Liver (tissue), 9 donors: ENCODE measurements around the gene PRDM5. TPM values are rescaled to one million over a fixed set of nuclear protein-coding genes. Genes with fewer than 3 reads are reported as not detected.

Experiments
- DNase-seq: peaks from one replicate; pipeline ENCODE4 v3.0.0-alpha.2; 2017; ENCODE audit warnings: low spot score
- H3K27ac ChIP-seq, 2 donors: one replicate each; pipeline ENCODE4 v1.7.0; 2013; ENCODE audit warnings: inconsistent platforms in 2 of 2, low read length in 2 of 2, control low read depth in 1 of 2, low read depth in 1 of 2, mild to moderate bottlenecking in 1 of 2
- H3K27me3 ChIP-seq, 4 donors: one replicate each; pipeline versions ENCODE4 v1.6.1 to v1.7.0; 2013; ENCODE audit warnings: low read length in 3 of 4, inconsistent platforms in 1 of 4, mild to moderate bottlenecking in 1 of 4, moderate library complexity in 1 of 4; ENCODE audit not compliant: control insufficient read depth in 4 of 4, insufficient read depth in 4 of 4
- H3K36me3 ChIP-seq, 4 donors: one replicate each; pipeline versions ENCODE4 v1.6.1 to v1.7.0; 2013; ENCODE audit warnings: low read length in 3 of 4, mild to moderate bottlenecking in 3 of 4, low read depth in 1 of 4, moderate library complexity in 1 of 4; ENCODE audit not compliant: control insufficient read depth in 4 of 4, insufficient read depth in 3 of 4
- H3K4me1 ChIP-seq, 4 donors: one replicate each; pipeline versions ENCODE4 v1.6.1 to v1.7.0; 2013; ENCODE audit warnings: low read length in 3 of 4, mild to moderate bottlenecking in 3 of 4, moderate library complexity in 1 of 4; ENCODE audit not compliant: control insufficient read depth in 4 of 4, insufficient read depth in 4 of 4
- H3K4me3 ChIP-seq, 3 donors: one replicate each; pipeline versions ENCODE4 v1.6.1 to v1.7.0; 2013; ENCODE audit warnings: low read length in 3 of 3, control low read depth in 1 of 3, low read depth in 1 of 3, mild to moderate bottlenecking in 1 of 3
- H3K9ac ChIP-seq, 2 donors: one replicate each; pipeline ENCODE4 v1.7.0; 2013; ENCODE audit warnings: low read length in 2 of 2, mild to moderate bottlenecking in 2 of 2, moderate library complexity in 2 of 2, control low read depth in 1 of 2, low read depth in 1 of 2
- H3K9me3 ChIP-seq, 4 donors: one replicate each; pipeline versions ENCODE4 v1.6.1 to v1.7.0; 2013; ENCODE audit warnings: low read length in 3 of 4; ENCODE audit not compliant: control insufficient read depth in 4 of 4
- EGR1 ChIP-seq, 2 donors: IDR thresholded peaks; 2 replicates each; pipeline ENCODE4 v1.6.1; 2016 to 2018; ENCODE audit warnings: antibody characterized with exemption in 2 of 2, low read depth in 2 of 2
- FOXA1 ChIP-seq: IDR thresholded peaks from 2 replicates; pipeline ENCODE4 v1.6.1; 2016; ENCODE audit warnings: antibody characterized with exemption
- GABPA ChIP-seq, 2 donors: IDR thresholded peaks in 1 of 2; conservative IDR thresholded peaks in 1 of 2; 2 replicates each; pipeline ENCODE4 v1.6.1; 2016; ENCODE audit warnings: antibody characterized with exemption in 2 of 2, mild to moderate bottlenecking in 1 of 2, moderate library complexity in 1 of 2
- HNF4A ChIP-seq, 2 donors: conservative IDR thresholded peaks; 2 replicates each; pipeline ENCODE4 v1.6.1; 2016; ENCODE audit warnings: antibody characterized with exemption in 2 of 2, mild to moderate bottlenecking in 2 of 2
- HNF4G ChIP-seq: IDR thresholded peaks from 2 replicates; pipeline ENCODE4 v1.6.1; 2016; ENCODE audit warnings: antibody characterized with exemption
- JUND ChIP-seq, 2 donors: IDR thresholded peaks; 2 replicates each; pipeline ENCODE4 v1.6.1; 2016; ENCODE audit warnings: antibody characterized with exemption in 2 of 2
- NR2F2 ChIP-seq: IDR thresholded peaks from 2 replicates; pipeline ENCODE4 v1.6.1; 2016; ENCODE audit warnings: antibody characterized with exemption
- RAD21 ChIP-seq, 2 donors: IDR thresholded peaks; 2 replicates each; pipeline ENCODE4 v1.6.1; 2016; ENCODE audit warnings: antibody characterized with exemption in 2 of 2, mild to moderate bottlenecking in 2 of 2
- RXRA ChIP-seq, 2 donors: IDR thresholded peaks; 2 replicates each; pipeline ENCODE4 v1.6.1; 2017 to 2018; ENCODE audit warnings: antibody characterized with exemption in 2 of 2, mild to moderate bottlenecking in 1 of 2
- SP1 ChIP-seq: IDR thresholded peaks from 2 replicates; pipeline ENCODE4 v1.6.1; 2018; ENCODE audit warnings: antibody characterized with exemption, mild to moderate bottlenecking
- TAF1 ChIP-seq: conservative IDR thresholded peaks from 2 replicates; pipeline ENCODE4 v1.6.1; 2016; ENCODE audit warnings: antibody characterized with exemption, mild to moderate bottlenecking
- YY1 ChIP-seq: IDR thresholded peaks from 2 replicates; pipeline ENCODE4 v1.6.1; 2016; ENCODE audit warnings: antibody characterized with exemption, mild to moderate bottlenecking
- WGBS: extraction: QIAGEN DNeasy Blood & Tissue Kit; methylation state at CpG from one replicate; pipeline ENCODE4 v1.1.7; 2013; 5-methylcytosine and 5-hydroxymethylcytosine counted together
- polyA plus RNA-seq, 2 donors: library from polyadenylated mRNA; stranded (reverse) in 1 of 2; unstranded in 1 of 2; fragments of 200-250 nt in 1 of 2; fragments of >200 nt in 1 of 2; fragmentation: Nextera tagmentation in 1 of 2; extraction: Ambion mirVana in 1 of 2; gene quantifications; one replicate each; pipeline versions ENCODE4 v1.2.1 to v1.2.3, GENCODE V29; 2013 to 2015
- total RNA-seq, 2 donors: library from RNA; depleted of rRNA; stranded (reverse); fragments of >200 nt; gene quantifications; one replicate each; pipeline ENCODE4 v1.2.3, GENCODE V29; 2014
- TF ChIP-seq, protein P1 (sequence below): IDR thresholded peaks from 2 replicates; pipeline ENCODE4 v1.6.1; 2016; ENCODE audit warnings: antibody characterized with exemption
- TF ChIP-seq, protein P2 (sequence below): IDR thresholded peaks from 2 replicates; pipeline ENCODE4 v1.6.1; 2016; ENCODE audit warnings: antibody characterized with exemption
- TF ChIP-seq, protein P3 (sequence below): IDR thresholded peaks from 2 replicates; pipeline ENCODE4 v1.6.1; 2016; ENCODE audit warnings: antibody characterized with exemption
- TF ChIP-seq, protein P4 (sequence below): IDR thresholded peaks from 2 replicates; pipeline ENCODE4 v1.6.1; 2016; ENCODE audit warnings: antibody characterized with exemption, mild to moderate bottlenecking
- donor health status: healthy.
- donor health status: healthy.
- donor health status: healthy.
- donor health status: healthy.
- donor health status: healthy.

PRDM5 gene
- total and polyA plus RNA-seq, 4 donors = 0.17 to 4.0 (median 1.1) TPM

DNA sequence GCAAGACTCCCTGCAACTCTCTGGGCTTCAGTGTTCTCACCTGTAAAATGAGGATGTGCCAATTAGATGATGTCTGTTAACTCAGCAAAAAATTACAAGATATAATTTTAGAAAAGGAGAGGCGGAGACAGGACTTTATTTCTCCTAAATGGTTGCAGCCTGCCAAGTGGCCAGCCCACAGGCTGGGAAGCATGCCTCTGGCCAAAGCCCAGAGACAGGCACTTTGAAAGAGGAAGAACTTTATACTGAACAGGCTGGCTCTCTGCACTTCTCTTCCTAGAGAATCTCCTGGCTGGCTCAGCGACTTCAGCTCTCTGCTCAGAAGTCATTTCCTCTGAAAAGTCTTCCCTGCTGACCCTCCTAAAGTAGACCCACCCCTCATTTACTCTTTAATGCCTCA is 3.7 kb downstream of the PRDM5 start:
- H3K4me3 ChIP-seq = no peak overlapping the region
- DNase-seq = no peak
- peaks cover 0 to 10% (median 4%) of the 10 kb centered on the region in 4 donors for H3K27me3 ChIP-seq
- H3K36me3 ChIP-seq = no peaks in the 10 kb centered on the region
- TF ChIP-seq, protein P1, sequence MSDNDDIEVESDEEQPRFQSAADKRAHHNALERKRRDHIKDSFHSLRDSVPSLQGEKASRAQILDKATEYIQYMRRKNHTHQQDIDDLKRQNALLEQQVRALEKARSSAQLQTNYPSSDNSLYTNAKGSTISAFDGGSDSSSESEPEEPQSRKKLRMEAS = no peak
- TF ChIP-seq FOXA1 (no peak), YY1 (no peak)
- WGBS = 66% methylated on average over 2 of the region's 2 CpGs
- H3K27ac ChIP-seq = no peak overlapping the region
- H3K4me1 ChIP-seq = peaks cover 0 to 15% (median 9%) of the 10 kb centered on the region in 4 donors
- H3K9me3 ChIP-seq = no peaks in the 10 kb centered on the region
- no peak overlapping the region for H3K9ac ChIP-seq

DNA sequence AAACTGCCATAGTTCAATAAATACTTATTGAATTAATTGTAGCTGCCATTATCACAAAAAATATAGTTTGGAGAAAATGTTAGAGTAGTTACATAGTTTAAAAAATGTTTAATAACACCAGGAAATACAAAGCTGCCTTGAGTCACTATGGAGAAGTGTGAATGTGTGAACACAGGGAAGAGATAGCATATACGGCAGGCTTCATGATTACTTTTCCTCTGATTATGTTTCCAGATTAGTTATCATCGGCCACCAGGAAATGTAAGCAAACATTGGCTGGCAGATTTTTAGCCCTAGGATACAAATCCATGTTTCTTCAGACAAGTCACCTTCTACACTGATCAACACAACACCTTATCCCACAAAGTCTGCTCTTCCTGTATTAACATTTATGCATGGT is 4.4 kb downstream of the PRDM5 start:
- peaks cover 0 to 15% (median 9%) of the 10 kb centered on the region in 4 donors for H3K4me1 ChIP-seq
- H3K9ac ChIP-seq = no peak overlapping the region
- no peak for TF ChIP-seq YY1
- TF ChIP-seq HNF4A (conservative IDR thresholded peaks at IDR 0.05) = no peak
- TF ChIP-seq FOXA1 = no peak
- no peak for TF ChIP-seq TAF1
- TF ChIP-seq SP1 = no peak
- TF ChIP-seq, protein P2, sequence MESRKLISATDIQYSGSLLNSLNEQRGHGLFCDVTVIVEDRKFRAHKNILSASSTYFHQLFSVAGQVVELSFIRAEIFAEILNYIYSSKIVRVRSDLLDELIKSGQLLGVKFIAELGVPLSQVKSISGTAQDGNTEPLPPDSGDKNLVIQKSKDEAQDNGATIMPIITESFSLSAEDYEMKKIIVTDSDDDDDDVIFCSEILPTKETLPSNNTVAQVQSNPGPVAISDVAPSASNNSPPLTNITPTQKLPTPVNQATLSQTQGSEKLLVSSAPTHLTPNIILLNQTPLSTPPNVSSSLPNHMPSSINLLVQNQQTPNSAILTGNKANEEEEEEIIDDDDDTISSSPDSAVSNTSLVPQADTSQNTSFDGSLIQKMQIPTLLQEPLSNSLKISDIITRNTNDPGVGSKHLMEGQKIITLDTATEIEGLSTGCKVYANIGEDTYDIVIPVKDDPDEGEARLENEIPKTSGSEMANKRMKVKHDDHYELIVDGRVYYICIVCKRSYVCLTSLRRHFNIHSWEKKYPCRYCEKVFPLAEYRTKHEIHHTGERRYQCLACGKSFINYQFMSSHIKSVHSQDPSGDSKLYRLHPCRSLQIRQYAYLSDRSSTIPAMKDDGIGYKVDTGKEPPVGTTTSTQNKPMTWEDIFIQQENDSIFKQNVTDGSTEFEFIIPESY = no peak
- no peak for TF ChIP-seq RXRA (IDR thresholded peaks at IDR 0.05)
- TF ChIP-seq, protein P3, sequence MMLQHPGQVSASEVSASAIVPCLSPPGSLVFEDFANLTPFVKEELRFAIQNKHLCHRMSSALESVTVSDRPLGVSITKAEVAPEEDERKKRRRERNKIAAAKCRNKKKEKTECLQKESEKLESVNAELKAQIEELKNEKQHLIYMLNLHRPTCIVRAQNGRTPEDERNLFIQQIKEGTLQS = no peak
- TF ChIP-seq GABPA (IDR thresholded peaks at IDR 0.05 in 1 of 2, conservative IDR thresholded peaks at IDR 0.05 in 1 of 2) = no peak
- no peak for TF ChIP-seq RAD21 (IDR thresholded peaks at IDR 0.05)
- no peak for TF ChIP-seq EGR1 (IDR thresholded peaks at IDR 0.05; ENCODE audit: low read depth in 2 of 2)
- no peak for TF ChIP-seq NR2F2
- no peak for TF ChIP-seq HNF4G
- TF ChIP-seq JUND (IDR thresholded peaks at IDR 0.05) = no peak
- TF ChIP-seq, protein P1 = no peak
- TF ChIP-seq, protein P4, sequence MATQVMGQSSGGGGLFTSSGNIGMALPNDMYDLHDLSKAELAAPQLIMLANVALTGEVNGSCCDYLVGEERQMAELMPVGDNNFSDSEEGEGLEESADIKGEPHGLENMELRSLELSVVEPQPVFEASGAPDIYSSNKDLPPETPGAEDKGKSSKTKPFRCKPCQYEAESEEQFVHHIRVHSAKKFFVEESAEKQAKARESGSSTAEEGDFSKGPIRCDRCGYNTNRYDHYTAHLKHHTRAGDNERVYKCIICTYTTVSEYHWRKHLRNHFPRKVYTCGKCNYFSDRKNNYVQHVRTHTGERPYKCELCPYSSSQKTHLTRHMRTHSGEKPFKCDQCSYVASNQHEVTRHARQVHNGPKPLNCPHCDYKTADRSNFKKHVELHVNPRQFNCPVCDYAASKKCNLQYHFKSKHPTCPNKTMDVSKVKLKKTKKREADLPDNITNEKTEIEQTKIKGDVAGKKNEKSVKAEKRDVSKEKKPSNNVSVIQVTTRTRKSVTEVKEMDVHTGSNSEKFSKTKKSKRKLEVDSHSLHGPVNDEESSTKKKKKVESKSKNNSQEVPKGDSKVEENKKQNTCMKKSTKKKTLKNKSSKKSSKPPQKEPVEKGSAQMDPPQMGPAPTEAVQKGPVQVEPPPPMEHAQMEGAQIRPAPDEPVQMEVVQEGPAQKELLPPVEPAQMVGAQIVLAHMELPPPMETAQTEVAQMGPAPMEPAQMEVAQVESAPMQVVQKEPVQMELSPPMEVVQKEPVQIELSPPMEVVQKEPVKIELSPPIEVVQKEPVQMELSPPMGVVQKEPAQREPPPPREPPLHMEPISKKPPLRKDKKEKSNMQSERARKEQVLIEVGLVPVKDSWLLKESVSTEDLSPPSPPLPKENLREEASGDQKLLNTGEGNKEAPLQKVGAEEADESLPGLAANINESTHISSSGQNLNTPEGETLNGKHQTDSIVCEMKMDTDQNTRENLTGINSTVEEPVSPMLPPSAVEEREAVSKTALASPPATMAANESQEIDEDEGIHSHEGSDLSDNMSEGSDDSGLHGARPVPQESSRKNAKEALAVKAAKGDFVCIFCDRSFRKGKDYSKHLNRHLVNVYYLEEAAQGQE = no peak
- WGBS = 63% methylated on average over 2 of the region's 2 CpGs
- DNase-seq = no peak
- no peaks in the 10 kb centered on the region for H3K36me3 ChIP-seq
- H3K4me3 ChIP-seq = no peak overlapping the region
- no peak overlapping the region for H3K27ac ChIP-seq
- H3K27me3 ChIP-seq = peaks cover 0 to 7% (median 2%) of the 10 kb centered on the region in 4 donors
- no peaks in the 10 kb centered on the region for H3K9me3 ChIP-seq
